ENCODE measurements around the gene WDR86.

The WDR86 gene

GRCh38 chr7:151379534-151380198 lies 30.2 kb downstream of the WDR86 start:
- no peaks in the 10 kb centered on the region for H3K9me3 Mint-ChIP-seq
- no peaks in the 10 kb centered on the region for H3K4me1 Mint-ChIP-seq
- peaks cover 47% of the 10 kb centered on the region for H3K36me3 Mint-ChIP-seq (ENCODE audit: low read depth)
- peak overlapping the region in 1 of 3 experiments; percentile 3 for H3K27ac Mint-ChIP-seq
- peaks cover 17% of the 10 kb centered on the region for H3K27me3 Mint-ChIP-seq (ENCODE audit: low read depth)
- no peak overlapping the region for H3K4me3 Mint-ChIP-seq
- TF ChIP-seq, protein P1, sequence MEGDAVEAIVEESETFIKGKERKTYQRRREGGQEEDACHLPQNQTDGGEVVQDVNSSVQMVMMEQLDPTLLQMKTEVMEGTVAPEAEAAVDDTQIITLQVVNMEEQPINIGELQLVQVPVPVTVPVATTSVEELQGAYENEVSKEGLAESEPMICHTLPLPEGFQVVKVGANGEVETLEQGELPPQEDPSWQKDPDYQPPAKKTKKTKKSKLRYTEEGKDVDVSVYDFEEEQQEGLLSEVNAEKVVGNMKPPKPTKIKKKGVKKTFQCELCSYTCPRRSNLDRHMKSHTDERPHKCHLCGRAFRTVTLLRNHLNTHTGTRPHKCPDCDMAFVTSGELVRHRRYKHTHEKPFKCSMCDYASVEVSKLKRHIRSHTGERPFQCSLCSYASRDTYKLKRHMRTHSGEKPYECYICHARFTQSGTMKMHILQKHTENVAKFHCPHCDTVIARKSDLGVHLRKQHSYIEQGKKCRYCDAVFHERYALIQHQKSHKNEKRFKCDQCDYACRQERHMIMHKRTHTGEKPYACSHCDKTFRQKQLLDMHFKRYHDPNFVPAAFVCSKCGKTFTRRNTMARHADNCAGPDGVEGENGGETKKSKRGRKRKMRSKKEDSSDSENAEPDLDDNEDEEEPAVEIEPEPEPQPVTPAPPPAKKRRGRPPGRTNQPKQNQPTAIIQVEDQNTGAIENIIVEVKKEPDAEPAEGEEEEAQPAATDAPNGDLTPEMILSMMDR (IDR thresholded peaks at IDR 0.05; ENCODE audit: unreplicated experiment in 3 of 3): no peak

DNA sequence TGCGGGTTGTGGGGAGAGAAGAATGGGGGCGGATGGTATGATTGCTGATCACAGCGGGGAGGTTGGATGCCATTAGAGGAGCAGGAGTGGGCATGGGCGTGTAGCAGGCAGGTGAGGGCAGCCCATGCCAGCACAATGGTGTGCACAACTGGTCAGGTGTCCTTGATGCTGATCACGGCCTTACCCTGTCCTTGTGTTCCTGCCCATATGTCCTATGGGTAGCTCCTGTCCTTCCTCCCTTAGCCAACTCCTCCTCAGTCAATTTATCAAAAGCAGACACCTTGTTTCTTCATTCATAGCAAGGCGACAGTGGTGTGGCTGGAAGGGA lies 30.7 kb downstream of the WDR86 start:
- peaks cover 47% of the 10 kb centered on the region for H3K36me3 Mint-ChIP-seq (ENCODE audit: low read depth)
- peak overlapping the region in 1 of 3 experiments; percentile 3 for H3K27ac Mint-ChIP-seq
- H3K9me3 Mint-ChIP-seq: no peaks in the 10 kb centered on the region

DNA sequence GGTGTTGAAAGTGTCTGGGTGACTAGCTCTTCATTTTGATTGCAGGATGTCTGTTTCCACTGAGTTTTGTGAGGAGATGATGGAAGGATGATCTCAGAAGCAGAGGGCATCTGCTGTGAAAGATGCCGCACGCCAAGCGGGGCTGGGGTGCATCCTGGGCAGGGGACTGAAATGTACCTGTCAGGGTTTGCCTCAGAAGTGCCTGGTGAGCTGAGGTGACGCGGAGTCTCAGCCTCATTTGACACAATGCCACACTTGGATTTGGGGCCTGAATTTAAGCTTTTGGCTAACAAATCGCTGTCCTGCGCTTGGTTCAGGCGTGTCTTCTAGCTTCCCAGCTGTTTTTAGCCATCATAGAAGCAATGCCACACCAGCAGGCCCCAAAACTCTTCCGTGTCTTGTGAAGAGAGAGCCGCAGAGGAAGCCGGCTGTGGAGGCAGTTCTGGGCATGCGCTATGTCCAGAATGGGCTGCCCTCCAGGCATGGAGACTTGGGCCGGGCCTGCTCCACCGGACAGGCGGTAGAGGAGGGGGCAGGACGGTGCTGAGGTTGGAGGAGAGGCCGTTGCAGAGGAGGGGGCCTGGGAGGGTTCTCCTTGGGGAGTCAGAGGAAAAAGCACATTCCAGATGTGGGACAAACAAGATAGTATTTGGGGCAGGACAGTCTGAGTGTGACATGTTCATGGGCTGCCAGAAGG lies 31.2 kb downstream of the WDR86 start:
- Mint-ChIP-seq H3K4me3 (no peak overlapping the region), H3K27me3 (ENCODE audit: low read depth) (peaks cover 17% of the 10 kb centered on the region), H3K36me3 (ENCODE audit: low read depth) (peaks cover 45% of the 10 kb centered on the region), H3K4me1 (no peaks in the 10 kb centered on the region), H3K9me3 (no peaks in the 10 kb centered on the region), H3K27ac (peak overlapping the region in 1 of 3 experiments; percentile 3)
- TF ChIP-seq, protein P1 (IDR thresholded peaks at IDR 0.05; ENCODE audit: unreplicated experiment in 3 of 3): no peak

More for the DNA sequence above, 30.7 kb downstream of the WDR86 start:
- H3K4me3 Mint-ChIP-seq: no peak overlapping the region
- TF ChIP-seq, protein P1 (IDR thresholded peaks at IDR 0.05; ENCODE audit: unreplicated experiment in 3 of 3): no peak
- peaks cover 17% of the 10 kb centered on the region for H3K27me3 Mint-ChIP-seq (ENCODE audit: low read depth)
- H3K4me1 Mint-ChIP-seq: no peaks in the 10 kb centered on the region

GRCh38 chr7:151378011-151378410 lies 31.8 kb downstream of the WDR86 start:
- Mint-ChIP-seq H3K27me3 (ENCODE audit: low read depth) (peaks cover 14% of the 10 kb centered on the region), H3K36me3 (ENCODE audit: low read depth) (peaks cover 49% of the 10 kb centered on the region), H3K4me1 (no peaks in the 10 kb centered on the region), H3K27ac (no peak overlapping the region), H3K4me3 (no peak overlapping the region), H3K9me3 (no peaks in the 10 kb centered on the region)
- TF ChIP-seq, protein P1 (IDR thresholded peaks at IDR 0.05; ENCODE audit: unreplicated experiment in 3 of 3): no peak

DNA sequence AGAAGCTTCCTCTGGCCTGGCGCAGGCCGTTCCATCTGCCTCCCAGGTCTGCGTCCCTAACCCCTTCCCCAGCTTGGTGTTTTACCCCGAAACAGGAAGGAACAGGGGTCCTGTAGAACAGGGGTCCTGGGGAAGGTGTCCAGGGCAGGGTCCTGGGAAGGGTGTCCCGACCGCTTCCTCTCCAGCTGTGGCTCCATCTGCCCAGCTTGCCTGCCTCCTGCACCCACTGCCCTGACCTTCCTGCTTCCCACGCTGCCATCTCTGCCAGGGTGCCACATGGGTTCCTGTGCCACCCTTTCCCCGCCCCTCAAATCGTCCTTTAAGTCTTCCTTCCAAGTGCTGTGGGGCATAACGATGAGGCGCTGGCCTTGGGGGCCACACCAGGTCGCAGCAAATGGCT lies 32.4 kb downstream of the WDR86 start:
- TF ChIP-seq, protein P1 (IDR thresholded peaks at IDR 0.05; ENCODE audit: unreplicated experiment in 3 of 3): no peak
- Mint-ChIP-seq H3K4me3 (no peak overlapping the region), H3K9me3 (no peaks in the 10 kb centered on the region), H3K27ac (no peak overlapping the region), H3K27me3 (ENCODE audit: low read depth) (peaks cover 9% of the 10 kb centered on the region), H3K36me3 (ENCODE audit: low read depth) (peaks cover 55% of the 10 kb centered on the region), H3K4me1 (peaks cover 3% of the 10 kb centered on the region)

All from nephron (organoid).